ENCODE results near the gene IGFALS. TPM values are rescaled to one million over a fixed set of nuclear protein-coding genes. Genes with fewer than 3 reads are reported as not detected.

IGFALS gene
- total RNA-seq, 1 experiment from 2014 or later: not detected

DNA sequence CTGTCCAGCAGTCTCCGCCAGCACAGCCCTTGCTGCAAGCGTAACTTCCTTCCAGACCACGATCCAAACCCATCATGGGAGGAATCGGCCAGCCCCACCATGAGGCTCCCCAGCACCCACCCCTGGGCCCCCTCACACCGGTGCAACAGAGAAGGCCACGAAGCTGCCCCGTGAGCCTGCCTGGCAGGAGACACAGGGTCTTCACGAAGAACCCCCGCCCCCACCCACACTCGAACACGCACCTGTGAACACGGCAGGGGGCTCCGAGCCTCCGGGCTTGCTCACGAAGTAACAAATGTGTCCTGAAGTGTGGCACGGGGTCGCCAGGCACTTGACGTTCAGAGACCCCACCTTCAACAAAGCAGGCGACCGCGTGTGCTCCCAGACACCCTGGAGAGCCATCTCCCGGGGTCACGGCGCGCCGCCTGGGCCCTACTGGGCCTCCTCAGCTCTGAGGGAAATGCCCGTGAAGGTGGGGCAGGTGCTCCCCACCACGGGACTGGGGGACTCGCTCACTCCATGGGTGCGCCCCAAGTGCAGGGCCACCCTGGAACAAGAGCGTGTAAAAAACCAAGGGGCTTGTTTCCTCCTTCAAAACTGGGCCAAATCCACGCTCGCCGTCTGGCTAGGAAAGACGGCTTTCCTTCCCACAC lies 25.5 kb upstream of the IGFALS start:
- Mint-ChIP-seq H3K9me3 (ENCODE audit: low read depth, unreplicated experiment) (no peaks in the 10 kb centered on the region), H3K4me1 (ENCODE audit: low read depth, unreplicated experiment) (no peaks in the 10 kb centered on the region), H3K27ac (ENCODE audit: unreplicated experiment) (no peak overlapping the region), H3K4me3 (ENCODE audit: low read depth, unreplicated experiment) (no peak overlapping the region), H3K36me3 (ENCODE audit: insufficient read depth, unreplicated experiment) (peaks cover 24% of the 10 kb centered on the region), H3K27me3 (ENCODE audit: unreplicated experiment) (no peaks in the 10 kb centered on the region)
- no peak for DNase-seq
- no TSS peak for BruUV-seq (replicated peaks)
- CTCF ChIA-PET: no interaction called here
- TF ChIP-seq CTCF (IDR thresholded peaks at IDR 0.05; ENCODE audit: unreplicated experiment): no peak
- intact Hi-C loops (cut with micrococcal nuclease; ENCODE audit: unreplicated experiment): no loop called here

GRCh38 chr16:1818204-1818872 lies 24.8 kb upstream of the IGFALS start:
- no peak for DNase-seq
- CTCF ChIA-PET: no interaction called here
- peaks cover 28% of the 10 kb centered on the region for H3K36me3 Mint-ChIP-seq (ENCODE audit: insufficient read depth, unreplicated experiment)
- intact Hi-C loops (cut with micrococcal nuclease; ENCODE audit: unreplicated experiment): no loop called here
- H3K4me1 Mint-ChIP-seq (ENCODE audit: low read depth, unreplicated experiment): no peaks in the 10 kb centered on the region
- H3K27ac Mint-ChIP-seq (ENCODE audit: unreplicated experiment): no peak overlapping the region
- no TSS peak for BruUV-seq (replicated peaks)
- H3K4me3 Mint-ChIP-seq (ENCODE audit: low read depth, unreplicated experiment): no peak overlapping the region
- TF ChIP-seq CTCF (IDR thresholded peaks at IDR 0.05; ENCODE audit: unreplicated experiment): no peak
- no peaks in the 10 kb centered on the region for H3K9me3 Mint-ChIP-seq (ENCODE audit: low read depth, unreplicated experiment)
- no peaks in the 10 kb centered on the region for H3K27me3 Mint-ChIP-seq (ENCODE audit: unreplicated experiment)

GRCh38 chr16:1817716-1818115 lies 24.2 kb upstream of the IGFALS start:
- H3K27me3 Mint-ChIP-seq (ENCODE audit: unreplicated experiment): no peaks in the 10 kb centered on the region
- H3K4me3 Mint-ChIP-seq (ENCODE audit: low read depth, unreplicated experiment): no peak overlapping the region
- DNase-seq: no peak
- no peak overlapping the region for H3K27ac Mint-ChIP-seq (ENCODE audit: unreplicated experiment)
- no peaks in the 10 kb centered on the region for H3K9me3 Mint-ChIP-seq (ENCODE audit: low read depth, unreplicated experiment)
- intact Hi-C loops (cut with micrococcal nuclease; ENCODE audit: unreplicated experiment): no loop called here
- peaks cover 33% of the 10 kb centered on the region for H3K36me3 Mint-ChIP-seq (ENCODE audit: insufficient read depth, unreplicated experiment)
- CTCF ChIA-PET: no interaction called here
- BruUV-seq (replicated peaks): no TSS peak
- no peaks in the 10 kb centered on the region for H3K4me1 Mint-ChIP-seq (ENCODE audit: low read depth, unreplicated experiment)
- TF ChIP-seq CTCF (IDR thresholded peaks at IDR 0.05; ENCODE audit: unreplicated experiment): no peak

GRCh38 chr16:1817276-1817589 lies 23.7 kb upstream of the IGFALS start:
- Mint-ChIP-seq H3K27me3 (ENCODE audit: unreplicated experiment) (no peaks in the 10 kb centered on the region), H3K36me3 (ENCODE audit: insufficient read depth, unreplicated experiment) (peaks cover 33% of the 10 kb centered on the region), H3K9me3 (ENCODE audit: low read depth, unreplicated experiment) (no peaks in the 10 kb centered on the region), H3K4me1 (ENCODE audit: low read depth, unreplicated experiment) (no peaks in the 10 kb centered on the region), H3K4me3 (ENCODE audit: low read depth, unreplicated experiment) (no peak overlapping the region), H3K27ac (ENCODE audit: unreplicated experiment) (no peak overlapping the region)
- intact Hi-C loops (cut with micrococcal nuclease; ENCODE audit: unreplicated experiment): no loop called here
- no TSS peak for BruUV-seq (replicated peaks)
- CTCF ChIA-PET: no interaction called here
- TF ChIP-seq CTCF (IDR thresholded peaks at IDR 0.05; ENCODE audit: unreplicated experiment): no peak
- DNase-seq: no peak

Measured in Calu3 (cell line).